Ishikawa (cell line): ENCODE measurements around the gene LRRC75B.

Experiments used
- CEBPB ChIP-seq: IDR thresholded peaks from 2 replicates; pipeline ENCODE4 v1.6.1; 2012
- CREB1 ChIP-seq: IDR thresholded peaks from 2 replicates; pipeline ENCODE4 v1.6.1; 2012; ENCODE audit warnings: low read depth
- EGR1 ChIP-seq: IDR thresholded peaks from 2 replicates; pipeline ENCODE4 v1.6.1; 2012
- EP300 ChIP-seq: IDR thresholded peaks from 2 replicates; pipeline ENCODE4 v1.6.1; 2012; ENCODE audit warnings: borderline replicate concordance
- FOXM1 ChIP-seq: IDR thresholded peaks from 2 replicates; pipeline ENCODE4 v1.6.1; 2012; ENCODE audit warnings: low read depth, borderline replicate concordance
- NFIC ChIP-seq: IDR thresholded peaks from 2 replicates; pipeline ENCODE4 v1.6.1; 2012
- RAD21 ChIP-seq: IDR thresholded peaks from 2 replicates; pipeline ENCODE4 v1.6.1; 2012; ENCODE audit warnings: low read depth
- TAF1 ChIP-seq: IDR thresholded peaks from 2 replicates; pipeline ENCODE4 v1.6.1; 2012; ENCODE audit warnings: low read depth, mild to moderate bottlenecking
- TCF12 ChIP-seq: IDR thresholded peaks from 2 replicates; pipeline ENCODE4 v1.6.1; 2012; ENCODE audit warnings: low read depth
- YY1 ChIP-seq: IDR thresholded peaks from 2 replicates; pipeline ENCODE4 v1.6.1; 2012; ENCODE audit warnings: low read depth
- TF ChIP-seq, protein P1 (sequence below): IDR thresholded peaks from 2 replicates; pipeline ENCODE4 v1.6.1; 2012
- TF ChIP-seq, protein P2 (sequence below): IDR thresholded peaks from 2 replicates; pipeline ENCODE4 v1.6.1; 2012; ENCODE audit warnings: low read depth, mild to moderate bottlenecking
- TF ChIP-seq, protein P3 (sequence below): IDR thresholded peaks from 2 replicates; pipeline ENCODE4 v1.6.1; 2012

DNA sequence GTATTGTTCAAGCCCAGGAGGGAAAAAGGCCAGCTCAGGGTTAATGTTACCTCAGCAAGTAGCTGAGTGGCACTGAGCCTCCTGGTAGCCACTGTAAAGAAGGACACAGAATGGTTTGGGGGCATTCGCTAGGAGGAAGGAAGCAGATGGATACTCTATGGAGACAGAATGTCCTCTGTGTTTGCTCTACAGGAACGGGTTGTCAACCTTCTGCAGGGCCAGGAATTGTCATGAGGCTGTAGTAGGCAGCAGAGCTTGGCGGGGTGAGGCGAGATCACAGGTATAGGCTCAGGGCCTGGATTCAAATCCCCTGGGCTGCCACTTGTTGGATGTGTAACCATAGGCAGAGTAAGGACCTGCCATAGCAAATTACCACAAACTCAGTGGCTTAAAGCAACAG, 3.0 kb upstream of the LRRC75B start:
- no peak for TF ChIP-seq EGR1
- no peak for TF ChIP-seq RAD21
- TF ChIP-seq, protein P1, sequence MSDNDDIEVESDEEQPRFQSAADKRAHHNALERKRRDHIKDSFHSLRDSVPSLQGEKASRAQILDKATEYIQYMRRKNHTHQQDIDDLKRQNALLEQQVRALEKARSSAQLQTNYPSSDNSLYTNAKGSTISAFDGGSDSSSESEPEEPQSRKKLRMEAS = no peak
- no peak for TF ChIP-seq EP300
- TF ChIP-seq, protein P2, sequence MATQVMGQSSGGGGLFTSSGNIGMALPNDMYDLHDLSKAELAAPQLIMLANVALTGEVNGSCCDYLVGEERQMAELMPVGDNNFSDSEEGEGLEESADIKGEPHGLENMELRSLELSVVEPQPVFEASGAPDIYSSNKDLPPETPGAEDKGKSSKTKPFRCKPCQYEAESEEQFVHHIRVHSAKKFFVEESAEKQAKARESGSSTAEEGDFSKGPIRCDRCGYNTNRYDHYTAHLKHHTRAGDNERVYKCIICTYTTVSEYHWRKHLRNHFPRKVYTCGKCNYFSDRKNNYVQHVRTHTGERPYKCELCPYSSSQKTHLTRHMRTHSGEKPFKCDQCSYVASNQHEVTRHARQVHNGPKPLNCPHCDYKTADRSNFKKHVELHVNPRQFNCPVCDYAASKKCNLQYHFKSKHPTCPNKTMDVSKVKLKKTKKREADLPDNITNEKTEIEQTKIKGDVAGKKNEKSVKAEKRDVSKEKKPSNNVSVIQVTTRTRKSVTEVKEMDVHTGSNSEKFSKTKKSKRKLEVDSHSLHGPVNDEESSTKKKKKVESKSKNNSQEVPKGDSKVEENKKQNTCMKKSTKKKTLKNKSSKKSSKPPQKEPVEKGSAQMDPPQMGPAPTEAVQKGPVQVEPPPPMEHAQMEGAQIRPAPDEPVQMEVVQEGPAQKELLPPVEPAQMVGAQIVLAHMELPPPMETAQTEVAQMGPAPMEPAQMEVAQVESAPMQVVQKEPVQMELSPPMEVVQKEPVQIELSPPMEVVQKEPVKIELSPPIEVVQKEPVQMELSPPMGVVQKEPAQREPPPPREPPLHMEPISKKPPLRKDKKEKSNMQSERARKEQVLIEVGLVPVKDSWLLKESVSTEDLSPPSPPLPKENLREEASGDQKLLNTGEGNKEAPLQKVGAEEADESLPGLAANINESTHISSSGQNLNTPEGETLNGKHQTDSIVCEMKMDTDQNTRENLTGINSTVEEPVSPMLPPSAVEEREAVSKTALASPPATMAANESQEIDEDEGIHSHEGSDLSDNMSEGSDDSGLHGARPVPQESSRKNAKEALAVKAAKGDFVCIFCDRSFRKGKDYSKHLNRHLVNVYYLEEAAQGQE = no peak
- no peak for TF ChIP-seq CEBPB
- no peak for TF ChIP-seq YY1
- no peak for TF ChIP-seq TCF12
- no peak for TF ChIP-seq TAF1
- TF ChIP-seq, protein P3, sequence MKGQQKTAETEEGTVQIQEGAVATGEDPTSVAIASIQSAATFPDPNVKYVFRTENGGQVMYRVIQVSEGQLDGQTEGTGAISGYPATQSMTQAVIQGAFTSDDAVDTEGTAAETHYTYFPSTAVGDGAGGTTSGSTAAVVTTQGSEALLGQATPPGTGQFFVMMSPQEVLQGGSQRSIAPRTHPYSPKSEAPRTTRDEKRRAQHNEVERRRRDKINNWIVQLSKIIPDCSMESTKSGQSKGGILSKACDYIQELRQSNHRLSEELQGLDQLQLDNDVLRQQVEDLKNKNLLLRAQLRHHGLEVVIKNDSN = no peak
- no peak for TF ChIP-seq FOXM1
- no peak for TF ChIP-seq CREB1
- TF ChIP-seq NFIC = no peak
